GM18519 (cell line): ENCODE measurements around the gene UBL3.

ENCODE experiments used
- ATAC-seq: cut with Tn5 transposase; IDR thresholded peaks from one replicate; pipeline ENCODE4 v1.9.1; 2021; ENCODE audit warnings: mild to moderate bottlenecking, moderate library complexity; ENCODE audit not compliant: unreplicated experiment, low FRiP score

Gene UBL3

GRCh38 chr13:29858231-29858630 is 7.8 kb upstream of the UBL3 start:
- ATAC-seq: no peak

- no peak for ATAC-seq
Observed at GRCh38 chr13:29857085-29857484, 6.7 kb upstream of the UBL3 start.

GRCh38 chr13:29856426-29856825 is 6.0 kb upstream of the UBL3 start:
- ATAC-seq: no peak

GRCh38 chr13:29855784-29856183 is 5.4 kb upstream of the UBL3 start:
- ATAC-seq: no peak

GRCh38 chr13:29855009-29855408 is 4.6 kb upstream of the UBL3 start:
- ATAC-seq: no peak

GRCh38 chr13:29853131-29853530 is 2.7 kb upstream of the UBL3 start:
- ATAC-seq: no peak

GRCh38 chr13:29852472-29853054 is 2.1 kb upstream of the UBL3 start:
- no peak for ATAC-seq

DNA sequence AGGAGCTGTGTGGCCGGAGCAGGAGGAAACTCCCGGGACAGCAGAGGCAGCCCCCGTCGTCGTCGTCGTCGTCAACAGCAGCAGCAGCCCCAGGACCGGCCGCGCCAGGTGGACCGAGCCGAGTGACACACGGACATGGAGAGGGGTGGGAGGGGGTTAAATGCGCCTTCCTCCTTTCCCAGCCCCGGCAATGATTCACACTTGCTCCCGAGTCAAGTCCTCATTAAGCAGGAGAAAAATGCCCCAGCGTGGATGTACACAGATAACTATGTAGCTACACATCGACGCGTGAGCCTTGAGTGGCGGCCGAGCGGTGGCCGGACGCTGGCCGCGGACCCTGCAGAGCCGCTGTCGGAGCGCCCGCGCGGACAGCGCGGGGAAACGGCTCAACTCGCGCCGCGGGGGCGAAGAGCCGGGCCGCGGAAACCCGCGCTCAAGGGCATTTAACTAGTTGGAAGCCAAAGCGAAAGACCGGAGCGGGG is 645 bp downstream of the UBL3 start:
- ATAC-seq: peak; percentile 12

DNA sequence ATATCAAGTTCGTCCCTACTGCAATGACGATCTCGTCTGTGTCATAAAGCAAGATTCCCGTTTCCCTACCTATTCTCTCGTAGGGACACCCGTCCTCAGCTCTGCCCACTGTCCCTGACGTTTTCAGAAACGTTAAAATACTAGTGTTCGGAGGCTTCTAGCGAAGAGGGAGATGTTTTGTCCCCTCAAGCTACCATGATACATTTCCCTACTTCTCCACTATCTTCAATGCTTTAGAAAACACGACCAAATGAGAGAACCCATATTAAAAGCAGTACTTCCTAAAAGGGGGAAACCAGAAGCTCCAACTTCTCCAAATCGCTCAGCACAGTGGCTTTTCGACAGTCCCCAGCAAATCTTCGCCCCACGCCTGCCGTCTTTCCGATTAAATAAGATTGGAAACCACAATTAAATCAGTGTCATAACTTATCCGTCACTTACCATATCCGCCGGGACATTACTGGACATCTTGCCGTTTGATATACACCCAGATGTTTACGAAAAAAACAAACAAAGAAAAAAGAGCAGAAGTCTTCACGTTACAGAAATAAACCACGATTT is 1.3 kb downstream of the UBL3 start:
- no peak for ATAC-seq

GRCh38 chr13:29847501-29847983 is 2.9 kb downstream of the UBL3 start:
- no peak for ATAC-seq

GRCh38 chr13:29846475-29847256 is 3.8 kb downstream of the UBL3 start:
- ATAC-seq: no peak

DNA sequence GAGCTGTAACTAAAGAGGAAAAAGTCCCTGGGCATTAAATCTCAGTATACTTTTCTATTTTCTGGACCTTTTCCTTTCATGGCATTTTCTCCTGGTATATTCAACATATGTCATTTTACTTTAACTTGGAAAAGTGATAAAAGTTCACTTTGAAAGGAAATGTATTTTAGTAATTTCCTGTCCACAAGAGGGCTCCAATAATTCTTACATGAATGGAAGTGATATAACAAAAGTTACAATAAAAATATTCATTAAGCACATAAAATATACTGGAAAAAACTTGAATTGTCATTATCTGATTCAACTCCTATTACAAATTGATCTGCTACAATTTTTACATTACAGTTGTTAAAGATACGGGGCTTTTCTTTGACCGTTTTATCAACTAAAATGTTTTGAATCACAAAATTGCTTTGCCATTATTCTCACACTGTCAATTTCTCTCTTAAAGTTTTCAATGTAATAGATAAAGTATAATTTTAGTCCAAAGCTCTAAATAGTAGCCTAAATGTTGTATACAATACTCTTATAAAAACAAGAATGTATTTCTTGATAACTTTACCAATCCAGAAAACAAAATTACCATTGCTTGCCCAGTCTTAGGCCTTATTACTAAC is 4.9 kb downstream of the UBL3 start:
- no peak for ATAC-seq

- ATAC-seq: no peak
Observed at GRCh38 chr13:29844441-29844840, 6.0 kb downstream of the UBL3 start.

DNA sequence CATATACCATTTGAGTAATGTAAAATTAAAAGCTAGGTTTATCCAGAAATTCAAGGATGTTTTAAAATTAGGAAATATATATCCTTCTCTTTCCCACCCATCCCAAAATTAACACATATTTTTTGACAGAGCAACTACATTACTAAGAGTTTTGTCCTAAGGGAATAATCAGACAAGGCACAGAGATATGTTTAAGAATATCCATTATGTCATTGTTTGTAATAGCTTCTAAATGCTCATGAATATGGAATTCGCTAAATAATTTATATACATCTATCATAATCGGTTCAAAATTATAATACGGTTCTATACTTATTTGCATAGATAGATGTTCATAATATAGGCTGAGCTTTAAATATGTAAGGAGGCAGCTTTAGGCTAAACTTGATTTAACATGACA is 9.8 kb downstream of the UBL3 start:
- no peak for ATAC-seq

DNA sequence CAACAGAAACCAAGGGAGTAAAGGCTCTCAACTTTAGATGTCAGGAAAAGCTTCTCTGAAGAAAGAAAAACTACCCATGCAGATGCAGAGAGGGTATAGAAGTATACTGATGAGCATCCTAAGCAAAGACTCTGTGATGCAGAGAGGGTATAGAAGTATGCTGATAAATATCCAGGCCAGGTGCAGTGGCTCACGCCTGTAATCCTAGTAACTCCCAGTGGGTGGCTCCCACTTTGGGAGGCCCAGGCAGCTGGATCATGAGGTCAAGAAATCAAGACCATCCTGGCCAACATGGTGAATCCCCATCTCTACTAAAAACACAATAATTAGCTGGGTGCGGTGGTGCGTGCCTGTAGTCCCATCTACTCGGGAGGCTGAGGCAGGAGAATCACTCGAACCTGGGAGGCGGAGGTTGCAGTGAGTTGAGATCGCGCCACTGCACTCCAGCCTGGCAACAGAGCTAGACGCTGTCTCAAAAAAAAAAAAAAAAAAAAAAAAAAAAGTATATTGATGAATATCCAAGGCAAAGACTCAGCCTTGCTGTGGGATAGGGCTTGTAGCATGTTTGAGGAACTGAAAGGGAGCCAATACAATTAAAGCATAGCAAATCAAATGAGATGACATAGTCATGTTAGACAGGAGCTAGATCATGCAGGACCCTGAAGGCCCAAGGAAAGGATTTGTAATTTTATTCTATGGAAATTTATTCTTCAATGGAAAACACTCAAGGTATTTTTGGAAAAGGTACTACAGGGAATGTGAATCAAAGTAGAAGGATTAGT is 14.9 kb downstream of the UBL3 start:
- ATAC-seq: no peak

GRCh38 chr13:29832761-29833298 is 17.6 kb downstream of the UBL3 start:
- no peak for ATAC-seq

DNA sequence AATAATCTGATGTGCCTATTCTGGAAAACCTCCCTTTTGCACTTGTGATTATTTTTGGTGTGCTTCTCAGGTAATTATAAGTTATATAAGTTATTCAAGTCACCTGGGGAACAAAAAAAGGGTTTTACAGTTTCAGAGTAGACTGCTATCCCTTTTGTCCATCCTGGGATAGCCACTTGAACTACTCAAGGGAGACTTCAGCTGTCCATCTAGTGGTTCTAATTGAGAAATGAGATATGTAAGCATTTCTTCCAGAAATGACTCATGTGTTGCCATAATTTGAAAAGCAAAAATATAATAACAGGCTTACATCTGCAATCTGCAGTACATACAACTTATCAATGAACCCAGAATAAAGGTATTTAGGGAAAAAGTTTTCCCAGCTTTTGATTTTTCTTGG is 20.4 kb downstream of the UBL3 start:
- ATAC-seq: no peak

GRCh38 chr13:29819143-29819542 is 31.3 kb downstream of the UBL3 start:
- no peak for ATAC-seq

DNA sequence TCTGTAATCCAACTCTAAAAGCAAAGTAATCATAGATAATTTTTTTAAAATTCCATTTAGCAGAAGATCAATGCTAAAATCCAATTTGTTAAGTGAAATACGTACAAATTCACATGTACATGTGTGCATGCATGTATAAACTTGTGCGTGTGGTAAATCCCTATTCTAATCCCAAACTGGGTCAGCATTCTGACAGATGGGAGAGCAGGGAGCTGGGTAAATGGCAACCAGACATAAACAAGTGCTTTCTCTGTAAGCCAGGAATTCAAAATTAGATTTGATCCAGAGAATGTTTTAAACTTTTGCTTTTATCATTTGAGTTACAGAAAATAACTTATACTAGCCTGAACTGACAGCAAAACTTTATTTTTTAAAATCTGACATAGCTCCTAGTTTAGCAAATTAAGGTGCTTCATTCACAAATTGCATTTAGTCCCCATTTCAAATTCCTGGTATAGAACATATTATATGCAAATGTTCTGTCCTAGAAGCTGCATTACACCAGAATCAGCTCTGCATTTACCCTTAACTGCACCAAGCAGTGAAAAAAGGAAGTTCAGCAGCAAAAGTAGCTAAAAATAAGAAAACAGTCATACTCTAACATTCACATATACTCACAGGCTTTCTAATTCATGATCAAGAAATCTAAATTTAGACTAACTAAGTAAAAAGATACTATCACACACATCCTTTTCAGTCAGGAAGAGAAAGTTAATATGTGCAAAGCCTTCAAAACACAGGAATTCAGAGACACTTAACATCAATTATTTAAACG is 32.6 kb downstream of the UBL3 start:
- ATAC-seq: peak; percentile 90
